HL-60 (cell line): Measurements from ENCODE around the gene DISP3.

Experiments used
- CTCF ChIP-seq: IDR thresholded peaks from one replicate; pipeline ENCODE4 v1.5.1; 2011; ENCODE audit warnings: low read length, control low read depth, inconsistent platforms; ENCODE audit not compliant: insufficient read depth
- GABPA ChIP-seq: IDR thresholded peaks from 2 replicates; pipeline ENCODE4 v1.6.1; 2012; ENCODE audit warnings: low read depth
- POLR2AphosphoS5 ChIP-seq: IDR thresholded peaks from 2 replicates; pipeline ENCODE4 v1.6.1; 2012; ENCODE audit warnings: low read depth
- SPI1 ChIP-seq: IDR thresholded peaks from 2 replicates; pipeline ENCODE4 v1.6.1; 2012; ENCODE audit warnings: low read depth, mild to moderate bottlenecking, borderline replicate concordance

- TF ChIP-seq GABPA = no peak
- TF ChIP-seq CTCF = no peak
- no peak for TF ChIP-seq POLR2AphosphoS5
- TF ChIP-seq SPI1 = no peak
Measured at GRCh38 chr1:11443043-11443442, 35.9 kb upstream of the DISP3 start.
